Lung microvascular endothelial cell (primary cell): ENCODE results near the gene NDC1. TPM values are rescaled to one million over a fixed set of nuclear protein-coding genes. Genes with fewer than 3 reads are reported as not detected.
"Not testable (repeated sequence)": the region's sequence is repeated elsewhere in the genome, so short reads cannot be mapped to it uniquely, and the experiment has no call there.

Source experiments
- DNase-seq, 2 donors: peaks; one replicate each; pipeline versions ENCODE4 v3.0.0 to v3.0.0-alpha.2; 2010; ENCODE audit warnings: low read depth in 2 of 2
- total RNA-seq: library from RNA; depleted of rRNA; stranded (reverse); fragments of >200 nt; gene quantifications from 2 replicates; pipeline ENCODE4 v1.2.1, GENCODE V29; 2014

The NDC1 gene
- total RNA-seq, 1 donor from 2014 or later: 8.5 TPM

DNA sequence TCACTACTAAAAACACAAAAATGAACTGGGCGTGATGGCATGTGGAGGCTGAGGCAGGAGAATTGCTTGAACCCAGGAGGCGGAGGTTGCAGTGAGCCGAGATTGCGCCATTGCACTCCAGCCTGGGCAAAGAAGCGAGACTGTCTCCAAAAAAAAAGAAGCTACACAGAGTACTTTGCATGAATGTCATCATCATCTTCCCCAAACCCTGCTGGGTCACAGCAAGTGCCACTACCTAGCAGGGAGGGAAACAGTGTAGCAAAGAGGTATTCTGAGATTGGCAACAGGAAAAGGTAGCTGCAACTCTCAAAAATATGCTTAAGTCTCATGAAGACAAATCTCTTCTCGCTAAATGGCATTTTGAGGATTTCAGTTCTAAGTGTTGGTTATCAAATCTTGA lies 12.8 kb downstream of the NDC1 start:
- DNase-seq: no peak

DNA sequence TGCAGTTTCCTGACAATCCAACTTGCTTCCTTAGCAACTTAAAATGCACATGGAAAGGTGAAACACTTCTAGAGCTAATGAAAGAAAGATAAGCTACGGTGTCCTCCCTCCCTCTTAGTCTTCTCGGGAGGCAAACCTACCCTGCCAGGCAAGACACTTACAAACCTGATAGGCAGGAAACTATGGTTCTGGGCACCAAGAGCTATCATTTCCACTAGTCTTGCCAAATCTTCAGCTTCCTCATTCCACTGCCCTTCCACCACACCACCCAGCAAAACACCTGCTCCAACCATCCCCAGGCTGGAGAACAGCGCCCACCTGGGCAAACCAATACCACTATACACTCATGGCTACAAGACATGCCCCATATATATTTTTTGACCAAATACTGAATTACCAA lies 15.2 kb downstream of the NDC1 start:
- DNase-seq: no peak

DNA sequence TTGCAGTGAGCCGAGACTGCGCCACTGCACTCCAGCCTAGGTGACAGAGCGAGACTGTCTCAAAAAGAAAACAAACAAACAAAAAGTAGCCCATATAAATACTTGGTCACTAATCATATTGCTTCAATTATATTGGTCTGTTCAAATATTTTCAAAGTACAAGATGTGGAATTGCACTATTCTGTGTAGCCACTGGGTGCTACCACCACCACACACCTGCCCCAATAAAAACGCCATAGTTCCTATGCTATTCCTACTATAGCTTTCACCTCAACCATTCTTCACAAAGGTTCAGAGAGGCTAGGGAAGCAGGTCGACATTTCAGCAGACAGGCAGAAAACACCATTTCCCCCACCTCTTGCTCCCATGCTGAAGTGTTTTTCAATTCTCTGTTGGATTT lies 16.7 kb downstream of the NDC1 start:
- DNase-seq: no peak

DNA sequence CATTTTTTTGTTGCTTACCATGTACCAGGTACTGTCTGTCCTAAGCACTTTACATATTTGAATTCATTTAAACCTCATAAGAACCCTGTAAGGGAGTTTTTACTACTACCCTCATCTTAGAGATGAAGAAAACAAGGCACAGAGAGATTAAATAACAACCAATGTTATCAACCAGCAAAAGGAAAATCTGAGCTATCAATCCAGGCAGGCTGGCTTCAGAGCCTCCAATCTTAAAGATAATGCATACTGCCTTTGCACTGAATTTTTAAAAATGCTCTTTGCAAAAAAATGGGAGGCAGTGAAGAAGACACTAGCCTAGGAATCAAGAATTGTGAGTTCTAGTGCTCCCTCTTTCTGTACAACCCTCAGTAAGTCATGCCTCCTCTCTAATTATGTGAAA lies 18.7 kb downstream of the NDC1 start:
- no peak for DNase-seq

DNA sequence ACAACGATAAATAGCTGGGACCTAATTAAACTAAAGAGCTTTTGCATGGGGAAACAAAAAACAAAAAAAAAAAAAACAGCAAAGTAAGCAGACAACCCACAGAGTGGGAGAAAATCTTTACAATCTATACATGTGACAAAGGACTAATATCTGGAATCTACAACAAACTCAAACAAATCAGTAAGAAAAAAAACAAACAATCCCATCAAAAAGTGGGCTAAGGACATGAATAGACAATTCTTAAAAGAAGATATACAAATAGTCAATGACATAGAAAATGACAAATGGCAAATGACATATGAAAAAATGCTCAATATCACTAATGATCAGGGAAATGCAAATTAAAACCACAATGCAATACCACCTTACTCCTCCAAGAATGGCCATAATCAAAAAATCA lies 21.5 kb downstream of the NDC1 start:
- not testable (repeated sequence) for DNase-seq

DNA sequence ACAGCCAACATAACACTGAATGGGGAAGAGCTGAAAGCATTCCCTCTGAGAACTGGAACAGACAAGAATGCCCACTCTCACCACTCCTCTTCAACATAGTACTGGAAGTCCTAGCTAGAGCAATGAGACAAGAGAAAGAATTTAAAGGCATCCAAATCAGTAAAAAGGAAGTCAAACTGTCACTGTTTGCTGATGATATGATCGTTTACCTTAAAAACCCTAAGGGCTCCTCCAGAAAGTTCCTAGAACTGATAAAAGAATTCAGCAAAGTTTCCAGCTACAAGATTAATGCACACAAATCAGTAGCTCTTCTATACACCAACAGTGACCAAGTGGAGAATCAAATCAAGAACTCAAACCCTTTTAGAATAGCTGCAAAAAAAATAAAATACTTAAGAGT lies 22.6 kb downstream of the NDC1 start:
- DNase-seq: not testable (repeated sequence)

DNA sequence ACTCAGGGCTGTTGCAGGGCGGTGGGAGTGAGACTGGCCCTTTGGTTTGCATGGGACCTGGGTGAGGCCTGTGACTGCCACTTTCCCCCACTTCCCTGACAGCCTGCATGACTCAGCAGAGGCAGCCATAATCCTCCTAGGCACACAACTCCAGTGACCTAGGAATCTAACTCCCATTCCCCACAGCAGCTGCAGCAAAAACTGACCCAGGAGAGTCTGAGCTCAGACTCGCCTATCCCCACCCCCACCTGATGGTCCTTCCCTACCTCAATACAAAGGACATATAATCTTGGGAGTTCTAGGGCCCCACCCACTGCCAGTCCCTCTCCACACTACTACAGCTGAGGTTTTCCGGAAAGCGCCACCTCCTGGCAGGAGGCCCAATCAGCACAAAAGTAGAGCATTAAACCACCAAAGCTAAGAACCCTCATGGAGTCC lies 26.7 kb downstream of the NDC1 start:
- DNase-seq: peak; percentile 17 to 24

DNA sequence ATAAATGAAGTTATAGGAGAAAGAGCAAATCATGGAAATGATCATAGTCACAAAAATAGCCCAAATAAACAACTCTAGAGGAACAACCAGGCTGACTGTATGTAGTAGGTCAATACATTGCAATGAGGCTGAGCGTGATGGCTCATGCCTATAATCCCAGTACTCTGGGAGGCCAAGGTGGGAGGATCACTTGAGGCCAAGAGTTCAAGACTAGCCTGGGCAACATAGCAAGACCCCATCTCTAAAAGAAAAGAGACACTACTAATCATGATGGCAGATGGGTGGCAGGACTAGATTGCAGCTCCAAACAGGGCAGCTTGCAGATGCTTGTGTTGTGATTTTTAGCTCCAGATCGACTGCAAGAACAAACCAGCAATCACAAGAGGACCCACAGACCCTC lies 27.6 kb downstream of the NDC1 start:
- no peak for DNase-seq

DNA sequence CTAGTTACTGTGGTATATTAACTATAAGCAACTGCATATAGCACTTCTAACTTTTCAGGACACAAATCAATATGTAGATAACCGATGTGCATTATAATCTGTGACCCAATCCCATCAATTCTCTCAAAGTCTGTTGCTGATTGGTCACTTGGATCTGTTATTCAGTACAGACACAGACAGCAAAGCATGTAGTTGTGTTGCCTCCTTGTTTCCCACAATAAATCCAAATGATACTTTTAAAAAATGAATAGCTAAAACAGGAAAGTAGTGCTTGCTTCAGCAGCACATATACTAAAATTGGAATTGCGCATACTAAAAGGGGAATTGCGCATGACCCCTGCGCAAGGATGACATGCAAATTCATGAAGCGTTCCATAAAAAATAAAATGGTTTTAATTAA lies 28.1 kb downstream of the NDC1 start:
- no peak for DNase-seq

DNA sequence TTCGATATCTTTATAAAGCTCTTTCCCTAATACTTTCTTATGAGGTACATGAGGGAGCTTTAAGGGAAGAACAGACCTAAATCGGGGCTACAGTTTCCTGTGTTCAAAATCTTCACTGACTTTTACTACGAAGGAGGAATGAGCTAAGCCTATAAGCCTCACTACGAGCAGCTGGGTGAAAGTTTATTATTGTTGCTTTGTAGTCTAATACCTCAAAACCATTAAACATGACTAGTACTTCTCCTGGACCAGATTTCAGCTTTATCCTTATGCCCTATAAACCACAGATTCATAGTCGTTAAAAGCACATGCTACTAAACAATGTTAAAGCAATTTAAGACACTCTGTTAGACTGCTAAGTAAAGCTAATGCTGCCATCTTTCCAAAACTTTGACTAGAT lies 30.2 kb downstream of the NDC1 start:
- no peak for DNase-seq

DNA sequence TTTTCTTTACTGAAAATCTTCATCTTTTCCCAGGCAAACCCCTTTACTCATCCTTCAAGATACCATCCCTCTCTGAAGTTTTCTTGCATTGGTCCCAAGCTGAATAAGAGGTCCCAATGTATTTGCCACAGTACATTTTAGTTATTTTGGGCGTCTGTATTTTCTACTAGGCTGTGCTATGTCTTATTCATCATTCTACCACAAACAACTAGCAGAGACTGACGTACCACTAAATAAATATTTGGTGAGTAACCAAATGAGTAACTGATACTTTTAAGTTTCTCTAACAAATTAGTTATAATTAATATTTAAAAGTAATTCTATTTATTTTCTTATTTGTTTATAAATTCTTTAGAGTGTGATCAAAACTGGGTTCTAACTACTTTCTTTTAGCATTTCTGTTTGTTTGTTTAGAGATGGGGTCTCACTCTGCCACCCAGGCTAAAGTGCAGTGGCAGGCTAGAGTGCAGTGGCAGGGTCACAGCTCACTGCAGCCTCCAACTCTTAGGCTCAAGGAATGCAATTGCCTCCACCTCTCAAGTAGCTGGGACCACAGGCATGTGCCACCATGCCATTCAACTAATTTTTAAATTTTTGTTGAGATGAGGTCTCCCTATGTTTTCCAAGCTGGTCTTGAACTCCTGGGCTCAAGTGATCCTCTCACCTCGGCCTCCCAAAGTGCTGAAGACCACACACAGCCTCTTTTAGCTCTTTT lies 33.1 kb downstream of the NDC1 start:
- DNase-seq: no peak

DNA sequence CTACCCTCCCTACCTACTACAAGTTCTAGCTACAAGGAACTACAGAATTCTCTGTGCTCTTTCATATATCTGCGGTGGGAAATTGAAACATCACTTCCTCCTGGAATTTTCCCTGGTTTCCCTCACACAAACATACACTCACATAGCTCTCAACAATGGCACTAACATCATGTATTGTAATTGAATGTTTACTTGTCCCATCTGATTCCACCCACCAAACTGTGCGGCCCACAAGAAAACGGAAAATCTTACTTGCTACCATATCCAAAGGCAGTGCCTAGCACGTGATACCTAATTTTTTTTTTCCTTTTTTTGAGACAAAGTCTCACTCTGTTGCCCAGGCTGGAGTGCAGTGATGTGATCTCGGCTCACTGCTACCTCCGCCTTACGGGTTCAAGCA lies 33.9 kb downstream of the NDC1 start:
- DNase-seq: peak in 1 of 2 donors; percentile 81

DNA sequence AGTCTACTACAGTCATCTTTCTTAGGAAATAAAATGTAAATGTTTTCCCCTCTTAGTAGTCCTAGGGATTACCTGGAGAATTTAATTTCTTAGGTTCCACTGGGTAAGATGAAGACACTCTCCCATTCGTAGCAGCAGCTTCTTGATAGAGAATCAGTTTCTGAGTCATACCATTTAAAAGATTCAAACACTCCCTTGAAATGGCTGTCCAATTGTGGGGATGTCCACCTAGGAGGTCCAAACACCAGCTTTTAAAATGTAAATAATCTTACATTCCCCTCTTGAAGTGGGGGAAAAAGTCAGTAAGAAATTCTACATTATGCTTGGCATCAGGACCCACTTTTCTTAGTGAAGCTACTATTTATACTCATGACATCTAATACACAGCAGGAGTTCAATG lies 37.5 kb downstream of the NDC1 start:
- DNase-seq: no peak

DNA sequence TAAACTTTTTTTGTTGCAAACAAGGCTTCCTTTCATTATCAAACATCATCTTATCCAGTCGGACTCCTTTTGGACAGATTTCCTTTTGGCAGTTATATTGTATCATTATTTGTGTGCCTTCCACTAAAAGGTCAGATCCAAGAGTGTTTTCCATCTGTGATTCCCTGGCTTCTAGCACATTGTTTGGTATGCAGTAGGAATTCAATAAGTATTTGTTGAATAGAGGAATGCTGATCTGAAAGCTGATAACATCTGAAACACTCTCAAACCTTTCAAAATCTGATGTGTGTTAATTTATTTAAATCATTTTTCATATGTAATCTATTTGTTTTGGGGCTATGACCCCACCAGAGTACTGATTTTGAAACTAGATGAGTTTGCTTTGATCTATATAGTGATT lies 39.0 kb downstream of the NDC1 start:
- DNase-seq: peak; percentile 5 to 21

DNA sequence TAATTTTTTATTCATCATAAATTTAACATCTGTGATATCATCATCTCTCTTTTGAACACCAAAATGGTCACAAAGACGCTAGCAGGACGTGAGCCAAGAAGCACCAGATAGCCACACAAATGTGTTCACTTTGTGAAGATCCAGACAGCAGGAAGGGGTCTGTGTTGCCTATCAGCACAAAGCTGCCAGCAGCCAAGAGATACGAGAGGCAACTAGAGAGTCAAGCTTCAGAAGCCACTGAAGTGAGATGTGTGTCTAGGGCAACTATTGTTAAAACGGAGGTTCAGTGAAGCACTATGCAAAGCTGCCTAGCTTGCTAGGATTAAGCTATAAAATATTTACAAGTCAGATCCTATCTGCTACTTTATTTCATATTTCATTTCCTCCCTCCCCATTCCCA lies 45.3 kb downstream of the NDC1 start:
- no peak for DNase-seq

DNA sequence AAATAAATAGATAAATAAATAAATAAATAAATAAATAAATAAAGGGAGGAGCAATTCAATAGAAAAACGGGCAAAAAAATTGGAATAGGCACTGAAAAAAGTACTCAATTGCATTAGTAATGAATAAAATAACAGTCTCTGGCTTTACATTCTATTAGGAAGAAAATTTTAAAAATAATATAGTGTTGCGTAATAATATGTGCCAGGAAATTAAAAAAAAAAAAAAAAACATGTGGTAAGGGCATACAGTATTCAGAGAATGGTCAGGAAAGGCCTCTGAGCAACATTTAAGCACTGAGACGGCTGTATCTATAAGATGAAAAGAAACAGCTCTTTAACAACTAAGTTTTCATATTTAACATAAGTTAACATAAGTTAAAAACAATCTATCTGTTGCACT lies 50.4 kb downstream of the NDC1 start:
- DNase-seq: peak in 1 of 2 donors; percentile 11

DNA sequence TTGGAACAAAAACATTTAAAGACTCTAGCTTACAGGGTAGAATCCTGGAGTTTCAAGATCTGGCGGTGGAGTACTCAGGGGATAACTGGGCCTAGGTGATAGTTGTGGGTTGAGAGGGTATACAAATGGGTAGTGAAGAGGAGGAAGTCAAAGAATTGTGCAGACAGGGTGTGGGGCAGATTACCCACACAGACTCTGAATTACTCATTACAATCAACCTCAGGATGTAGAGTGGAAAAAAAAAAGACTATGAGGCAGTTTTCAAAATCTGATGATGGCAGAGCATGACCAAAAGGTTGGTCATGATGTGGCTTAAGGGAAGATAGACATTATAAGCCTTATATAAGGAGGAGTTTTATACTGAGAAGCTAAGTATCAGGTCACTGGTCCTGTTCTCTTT lies 55.0 kb downstream of the NDC1 start:
- no peak for DNase-seq

DNA sequence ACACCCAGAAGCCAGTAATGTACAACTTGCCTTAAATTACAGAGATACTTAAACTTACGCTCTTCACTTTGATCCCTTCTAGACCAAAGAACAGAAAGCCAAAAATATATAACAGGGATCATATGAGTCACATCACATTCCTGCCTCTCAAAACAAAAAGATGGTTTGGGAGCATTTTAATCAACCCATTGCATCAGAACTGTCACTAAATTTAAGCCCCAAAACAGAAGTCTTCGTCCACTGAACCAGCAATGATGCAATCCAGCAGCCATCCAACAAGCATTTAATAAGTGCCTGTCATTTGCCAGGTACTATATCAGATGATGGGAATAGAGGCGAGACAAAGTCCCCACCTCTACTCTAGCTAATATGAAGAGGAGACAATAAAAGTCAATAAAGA lies 56.4 kb downstream of the NDC1 start:
- no peak for DNase-seq

DNA sequence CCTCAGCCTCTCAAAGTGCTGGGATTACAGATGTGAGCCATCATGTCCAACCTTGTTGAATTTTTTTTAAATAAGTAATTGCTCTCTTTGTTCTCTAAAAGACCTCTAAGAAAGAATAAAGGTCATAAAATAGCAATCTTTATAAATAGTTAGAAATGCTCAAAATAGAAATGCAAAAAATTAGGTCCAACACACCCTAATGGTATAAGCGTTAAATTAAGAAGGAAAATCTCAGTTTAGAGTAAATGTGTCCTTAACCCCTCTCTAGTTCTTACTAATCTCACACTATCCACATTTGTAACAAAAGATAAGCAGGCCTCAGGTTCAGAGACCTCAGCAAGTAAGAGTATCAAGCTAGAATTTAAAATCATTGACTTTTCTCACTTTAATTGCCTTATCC lies 60.8 kb downstream of the NDC1 start:
- DNase-seq: no peak

DNA sequence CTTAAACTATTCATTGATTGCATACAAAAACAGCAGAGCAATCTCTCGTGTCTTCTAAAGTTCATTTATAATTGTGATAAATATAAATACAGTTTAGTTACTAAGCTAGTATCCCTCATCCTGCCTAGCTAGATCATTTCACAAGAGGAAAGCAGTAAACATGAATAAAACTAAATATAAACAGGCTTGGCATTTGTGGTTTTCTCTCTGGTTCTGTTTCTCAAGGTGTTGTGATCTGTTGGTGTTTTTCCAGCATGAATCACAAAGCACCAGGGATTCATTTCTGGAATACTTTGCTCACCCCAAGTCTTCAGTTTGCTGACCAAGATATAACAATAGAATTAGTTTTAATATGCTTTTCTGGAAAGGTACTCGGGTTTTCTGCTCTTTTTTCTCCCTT lies 66.4 kb downstream of the NDC1 start:
- peak in 1 of 2 donors; percentile 4 for DNase-seq

DNA sequence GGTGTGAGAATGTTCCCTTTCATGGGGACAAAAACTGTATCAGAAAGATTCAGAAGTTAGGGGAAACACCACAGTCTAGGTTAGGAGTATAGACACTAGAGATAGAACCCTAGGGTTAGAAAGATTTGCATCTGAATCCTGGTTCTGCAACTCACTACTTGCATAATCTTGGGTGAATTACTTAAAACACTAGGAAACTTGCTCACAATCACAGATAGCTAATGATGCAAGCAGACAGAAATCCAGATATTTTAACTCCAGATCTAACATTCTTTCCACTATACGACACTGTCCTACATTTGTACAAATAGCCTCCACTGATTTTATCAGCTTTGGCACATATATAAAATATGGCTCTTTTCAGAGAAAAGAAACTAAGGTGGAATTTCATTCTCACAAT lies 68.3 kb downstream of the NDC1 start:
- DNase-seq: no peak

DNA sequence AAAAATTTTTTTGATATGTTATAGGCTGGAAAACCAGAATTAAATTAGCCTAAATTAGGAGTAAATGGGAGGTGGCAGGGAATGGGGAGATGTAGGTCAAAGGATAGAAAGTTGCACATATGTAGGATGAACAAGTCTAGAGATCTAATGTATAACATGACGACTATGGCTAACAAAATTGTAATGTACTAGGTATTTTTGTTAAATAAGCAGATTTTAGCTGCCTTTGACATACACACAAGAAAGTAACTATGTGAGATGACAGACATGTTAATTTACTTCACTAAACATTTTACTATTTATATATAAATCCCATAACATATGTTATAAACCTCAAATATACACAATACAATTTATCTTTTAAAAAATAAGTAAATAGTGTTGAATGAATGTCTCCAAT lies 68.9 kb downstream of the NDC1 start:
- no peak for DNase-seq

DNA sequence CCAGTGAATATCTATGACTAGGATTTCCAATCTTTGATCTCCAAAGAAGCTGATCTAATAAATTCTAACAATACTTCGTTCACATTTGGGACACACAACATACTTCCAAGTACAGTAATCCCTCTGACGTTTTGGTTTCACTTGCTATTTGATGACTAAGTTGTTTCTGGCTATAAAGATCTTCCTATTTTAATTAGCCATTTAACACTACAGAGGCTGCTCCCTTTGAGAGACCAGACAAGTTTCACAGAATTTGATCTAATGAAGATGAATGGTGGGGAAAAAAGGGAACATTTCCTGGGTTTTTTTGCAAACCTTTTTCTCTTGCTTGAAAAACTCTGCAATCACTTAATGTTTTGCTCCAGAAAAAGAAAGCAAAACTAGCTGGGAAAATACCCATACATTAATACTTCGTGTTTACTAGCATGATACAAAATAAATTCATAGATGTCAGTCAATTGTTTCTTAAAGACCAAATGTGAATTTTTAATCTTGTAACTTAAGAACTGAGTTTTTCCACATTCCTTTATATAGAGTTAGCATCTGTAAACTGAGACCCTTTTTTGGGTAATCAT lies 71.2 kb downstream of the NDC1 start:
- DNase-seq: peak; percentile 67 to 73
